Activated CD4-positive, alpha-beta T cell treated with anti-CD3 and anti-CD28 coated beads, Interleukin-2, amount 50 U/mL, for 48 hours (primary cell): ENCODE measurements around the gene SUPT3H.
"Not testable (repeated sequence)": the region's sequence is repeated elsewhere in the genome, so short reads cannot be mapped to it uniquely, and the experiment has no call there.

Experiments used
- DNase-seq, 2 experiments: peaks; one replicate each; pipeline ENCODE4 v3.0.0-alpha.2; 2020

The SUPT3H gene

DNA sequence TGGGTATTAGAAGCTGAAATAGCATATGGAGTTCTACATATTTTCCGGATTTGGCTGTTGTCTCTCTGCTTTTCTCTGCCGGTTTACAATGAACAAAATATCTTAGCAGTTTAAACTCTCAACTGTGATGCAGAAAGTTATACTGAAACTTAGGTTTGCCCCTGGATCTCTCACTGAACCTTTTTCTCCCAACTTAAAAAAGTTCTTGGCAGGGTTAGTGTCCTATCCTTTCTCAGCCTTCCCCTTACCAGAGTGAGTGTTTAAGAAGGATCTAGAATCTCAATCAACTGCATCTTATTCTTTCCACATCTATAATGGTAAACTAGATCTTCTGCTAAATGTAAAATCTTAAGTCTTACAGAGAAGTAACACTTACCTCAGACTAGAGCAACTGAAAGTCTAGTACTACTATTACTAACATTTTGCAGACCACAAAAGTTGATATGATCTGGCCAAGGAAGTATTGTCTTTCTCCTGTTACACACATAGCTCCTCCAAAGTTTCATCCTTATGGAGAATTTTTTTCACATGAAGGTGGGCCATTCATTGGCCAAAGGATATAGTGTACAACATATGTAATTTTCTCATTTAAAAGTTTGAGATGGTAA, 441.9 kb downstream of the SUPT3H start:
- no peak for DNase-seq

DNA sequence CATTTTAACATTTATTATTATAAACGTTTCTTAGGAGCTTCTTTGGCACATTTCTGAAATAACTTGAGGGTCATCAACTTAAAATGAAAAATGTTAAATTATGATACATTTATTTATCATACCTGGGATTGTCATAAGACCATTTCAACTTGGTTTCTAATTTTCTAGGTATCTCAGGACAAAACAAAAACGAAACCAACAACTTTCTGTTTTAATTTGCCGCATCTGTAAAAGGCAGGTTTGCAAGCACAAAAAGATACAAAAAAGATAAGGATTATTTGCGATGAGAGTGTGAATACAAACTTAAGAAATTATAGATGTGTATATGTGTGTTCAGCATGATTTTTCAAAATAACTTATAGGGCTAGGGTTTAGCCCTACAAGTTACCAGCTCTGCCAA, 444.6 kb downstream of the SUPT3H start:
- DNase-seq, result no peak

DNA sequence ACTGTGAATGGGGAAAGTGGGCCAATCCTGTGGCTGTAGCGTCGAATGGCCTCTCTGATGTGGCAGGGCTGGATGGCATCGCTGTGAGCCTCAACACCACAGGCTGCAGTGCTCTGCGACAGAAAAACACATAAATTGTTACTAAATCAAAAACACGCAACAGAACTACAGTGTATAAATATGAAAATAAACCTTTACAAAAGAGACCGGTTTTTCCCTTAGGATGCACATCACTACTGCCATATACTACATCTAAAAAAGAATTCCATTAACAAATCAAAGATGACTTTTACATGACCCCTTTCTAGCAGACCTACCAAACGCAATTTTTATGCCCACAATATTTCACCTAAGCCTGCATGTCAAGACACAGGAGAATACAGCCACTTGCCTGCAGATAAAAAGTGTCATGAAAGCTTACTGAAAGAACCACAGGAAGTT, 445.1 kb downstream of the SUPT3H start:
- DNase-seq, result peak; percentile 19 to 43

DNA sequence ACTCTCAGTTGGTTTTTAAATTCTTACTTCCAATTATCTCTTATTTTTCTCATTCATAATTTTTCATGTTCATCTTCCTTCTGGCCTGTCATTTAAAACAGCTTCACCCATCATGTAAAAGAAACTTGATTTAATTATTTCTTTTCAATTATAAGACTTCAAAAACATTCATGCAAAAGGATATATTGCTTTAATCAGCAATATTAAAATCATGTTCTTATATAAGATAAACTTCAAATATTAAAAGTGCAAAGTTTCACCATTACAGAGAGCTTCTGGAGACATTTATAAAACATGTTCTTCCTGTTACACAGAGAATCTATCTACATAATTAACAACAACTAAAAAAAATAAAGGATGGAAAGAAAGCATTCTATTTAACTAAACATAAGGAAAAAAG, 446.3 kb downstream of the SUPT3H start:
- no peak for DNase-seq

DNA sequence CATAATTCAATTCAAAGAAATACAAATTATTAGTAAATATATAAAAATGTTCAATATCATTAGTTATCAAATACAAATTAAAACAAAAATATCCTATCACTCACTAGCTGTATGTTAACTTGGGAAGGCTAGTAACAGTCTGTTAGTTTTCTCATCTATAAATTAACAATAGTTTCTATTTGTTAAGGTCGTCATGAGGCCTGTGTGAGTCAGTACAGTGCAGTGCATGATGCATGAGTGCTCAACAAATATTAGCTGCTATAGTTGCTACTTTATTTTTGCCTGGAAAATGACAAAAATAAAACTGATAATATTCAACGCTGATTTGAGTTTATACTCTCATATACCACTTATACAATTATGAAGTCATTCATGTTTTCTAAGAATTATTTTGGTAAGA, 451.2 kb downstream of the SUPT3H start:
- no peak for DNase-seq

DNA sequence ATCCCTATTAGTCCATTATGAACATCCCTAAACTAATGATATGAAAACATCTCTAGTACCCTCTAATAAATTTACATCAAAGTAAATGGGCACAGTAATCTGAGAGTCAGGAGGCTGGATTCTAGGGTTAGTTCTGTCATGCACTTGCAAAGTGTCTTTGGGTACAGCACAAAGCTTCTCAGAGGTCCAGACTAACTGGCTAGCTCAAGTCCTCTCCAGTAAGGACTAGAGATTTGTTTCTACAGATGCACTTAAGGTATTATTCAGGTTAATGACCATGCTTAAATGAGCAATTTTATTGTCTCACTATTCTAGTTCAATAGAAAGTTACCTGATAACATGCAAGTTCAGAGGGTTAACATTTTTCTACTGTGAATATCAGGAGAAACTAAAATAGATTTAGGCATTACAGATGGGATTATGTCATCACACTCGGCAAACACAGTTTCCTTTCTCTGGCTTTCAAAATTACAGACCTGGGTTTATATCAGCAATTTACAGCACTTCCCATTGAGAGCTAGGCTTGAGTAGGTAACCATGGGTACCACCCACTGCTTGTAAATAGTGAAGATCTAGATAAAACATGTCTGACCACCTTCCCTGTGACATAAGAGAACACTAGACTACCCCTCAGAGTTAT, 452.5 kb downstream of the SUPT3H start:
- DNase-seq, result no peak

DNA sequence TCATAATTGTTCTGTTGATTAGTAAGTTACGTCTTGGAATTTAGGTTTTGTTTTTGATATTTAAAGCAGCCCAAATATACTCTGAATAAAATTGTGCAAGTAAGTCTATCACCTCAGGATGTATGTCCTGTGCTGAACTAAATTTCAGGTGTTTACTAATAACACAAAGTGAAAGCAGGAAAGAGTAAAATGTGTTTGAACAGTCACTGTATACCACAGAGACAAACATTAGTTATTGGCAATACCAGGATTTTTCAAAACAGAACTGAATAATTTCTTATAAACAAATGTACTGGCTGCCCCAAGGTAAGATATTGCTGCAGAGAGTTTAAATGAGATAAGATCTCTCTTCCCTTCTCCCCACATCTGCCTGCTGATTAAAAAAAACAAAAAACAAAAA, 454.3 kb downstream of the SUPT3H start:
- DNase-seq, result no peak

DNA sequence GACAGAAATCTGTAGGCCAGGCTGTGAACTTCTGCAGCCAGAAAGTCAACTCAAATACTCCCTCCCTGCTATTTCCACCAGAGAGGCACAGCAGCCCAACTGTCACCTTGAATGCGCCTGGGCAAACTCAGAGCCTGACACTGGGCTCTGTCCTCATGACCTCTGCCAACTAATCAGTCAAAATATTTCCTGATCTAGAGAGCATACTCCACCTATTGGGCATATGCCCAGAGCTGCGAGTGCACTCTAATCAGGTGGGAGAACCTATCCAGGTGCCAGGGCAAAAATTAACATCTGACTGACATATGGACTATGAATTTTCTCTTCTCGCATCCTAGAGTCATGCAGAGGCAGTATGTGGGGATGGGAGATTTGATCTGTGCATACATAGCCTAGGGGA, 455.9 kb downstream of the SUPT3H start:
- DNase-seq, result no peak

DNA sequence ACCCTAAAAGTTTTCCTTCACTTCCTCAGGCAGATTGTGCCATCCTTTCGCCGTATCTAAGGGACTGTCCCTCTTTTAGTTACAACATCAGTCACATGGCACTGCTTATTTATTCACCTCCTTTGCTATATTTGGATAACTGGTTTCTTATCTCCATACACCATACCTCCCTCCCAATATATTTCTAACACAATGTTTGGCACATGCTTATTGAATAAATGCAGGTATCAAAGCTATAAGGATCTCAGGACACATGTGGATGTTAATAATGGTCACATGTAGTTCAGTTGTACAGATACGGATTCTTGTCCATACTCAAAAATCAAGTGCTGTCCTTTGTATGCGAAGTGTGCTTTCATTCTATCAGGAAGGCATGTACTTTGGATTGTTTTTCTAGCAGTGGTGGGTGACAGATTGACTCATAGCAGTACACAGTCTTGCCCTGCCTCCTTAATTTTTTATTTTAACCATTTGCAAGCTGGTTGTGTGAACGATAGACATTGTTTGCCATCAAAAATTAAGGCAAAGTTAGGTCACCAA, 456.7 kb downstream of the SUPT3H start:
- DNase-seq, result no peak

DNA sequence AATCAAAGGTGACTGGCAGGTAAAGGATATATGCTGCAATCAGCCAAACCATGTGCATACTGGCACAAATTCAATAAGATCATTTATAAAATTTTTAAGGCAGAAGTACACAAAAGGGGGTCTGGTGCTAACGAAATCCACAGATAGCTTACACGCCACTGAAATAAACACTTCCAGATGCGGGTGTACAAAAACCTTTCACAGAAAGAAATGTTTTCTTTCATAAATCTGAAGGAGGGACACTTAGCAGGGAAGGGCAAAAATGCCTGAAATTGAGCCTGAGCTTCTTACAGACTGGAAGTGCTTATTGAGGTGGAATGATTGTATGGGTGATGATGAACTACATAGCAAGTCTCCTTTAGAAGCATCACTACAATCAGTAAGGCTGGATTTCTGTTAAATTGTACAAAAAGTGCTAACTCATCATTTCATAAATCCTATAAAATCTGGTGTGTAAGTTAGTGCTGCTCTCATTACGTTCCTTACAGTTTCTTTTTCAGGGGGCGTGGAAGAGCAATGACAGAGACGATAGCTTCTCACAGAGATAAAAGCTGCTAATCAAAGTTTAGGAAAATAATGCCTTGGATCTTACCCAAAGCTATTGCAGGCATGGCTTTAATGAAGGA, 458.9 kb downstream of the SUPT3H start:
- DNase-seq, result no peak

DNA sequence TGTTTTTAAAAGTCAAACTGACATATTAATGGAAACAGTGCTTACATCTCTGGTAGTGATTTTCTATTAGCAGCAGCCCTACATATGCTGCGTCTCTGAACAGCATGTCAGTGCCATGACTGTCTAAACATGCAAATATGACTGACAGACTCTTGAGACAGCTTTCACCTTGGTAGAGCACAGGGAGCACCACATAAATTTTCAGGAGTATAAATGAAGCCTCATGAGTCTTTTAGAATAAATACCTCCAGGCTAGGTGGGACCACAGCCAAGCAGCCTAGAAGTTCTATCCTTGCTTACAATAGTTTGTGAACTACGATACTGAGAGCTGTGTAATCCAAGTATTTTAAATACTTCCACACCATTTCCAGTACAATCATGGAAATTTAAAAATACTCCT, 460.3 kb downstream of the SUPT3H start:
- DNase-seq, result no peak

DNA sequence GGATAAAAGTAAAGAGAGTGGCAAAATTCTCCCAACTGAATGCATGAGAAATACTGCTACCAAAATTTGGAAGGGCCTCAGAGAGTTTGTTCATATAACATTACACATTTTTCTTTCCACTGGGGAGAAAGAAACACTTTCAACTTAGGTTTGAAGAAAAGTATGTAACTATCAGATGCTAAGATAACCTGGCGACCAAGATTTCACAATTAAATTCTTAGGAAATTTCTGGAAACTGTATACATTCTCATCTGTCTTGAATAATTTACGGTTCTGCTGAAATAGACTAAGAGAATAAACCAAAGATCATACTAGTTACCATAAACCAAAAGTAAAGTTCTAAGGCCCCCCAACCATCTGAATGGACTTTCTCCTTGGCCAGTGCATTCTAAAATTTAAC, 462.6 kb downstream of the SUPT3H start:
- no peak for DNase-seq

DNA sequence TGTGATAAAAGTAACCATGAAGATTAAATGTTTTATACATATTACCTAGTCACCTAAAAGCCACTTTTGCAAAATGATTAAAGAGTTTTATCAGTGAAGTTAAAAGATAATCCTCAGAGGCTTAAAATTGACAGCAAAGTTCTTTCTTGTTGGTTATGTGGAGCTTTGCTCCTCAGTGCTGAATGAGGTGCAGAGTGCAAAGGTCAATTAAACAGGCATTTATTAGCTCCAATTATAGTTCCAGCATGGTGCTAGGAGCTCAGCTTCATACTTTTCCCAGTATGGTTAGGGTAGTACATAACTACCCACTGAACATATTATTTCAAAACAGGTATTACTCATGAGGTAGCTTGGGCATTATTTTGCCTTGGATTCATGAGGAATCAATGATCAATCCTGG, 463.6 kb downstream of the SUPT3H start:
- DNase-seq, result no peak

DNA sequence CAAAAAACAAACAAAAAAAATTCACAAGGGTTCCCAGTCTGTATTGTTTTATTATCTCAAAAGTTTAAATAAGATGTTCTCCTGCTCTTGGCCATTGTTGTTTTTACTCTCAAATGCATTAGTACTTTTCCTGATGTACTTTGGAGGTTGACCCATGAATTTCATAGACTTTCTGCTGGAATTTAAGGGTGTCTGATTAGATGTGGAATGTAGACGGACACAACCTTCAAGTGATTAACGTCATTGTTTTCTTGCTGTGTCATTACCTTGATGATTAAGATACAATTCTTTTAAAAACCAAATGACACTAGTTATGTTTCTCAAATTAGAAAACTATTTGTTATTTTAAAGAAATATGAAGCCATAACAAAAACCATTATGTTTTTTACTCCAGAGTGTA, 471.0 kb downstream of the SUPT3H start:
- DNase-seq, result no peak

DNA sequence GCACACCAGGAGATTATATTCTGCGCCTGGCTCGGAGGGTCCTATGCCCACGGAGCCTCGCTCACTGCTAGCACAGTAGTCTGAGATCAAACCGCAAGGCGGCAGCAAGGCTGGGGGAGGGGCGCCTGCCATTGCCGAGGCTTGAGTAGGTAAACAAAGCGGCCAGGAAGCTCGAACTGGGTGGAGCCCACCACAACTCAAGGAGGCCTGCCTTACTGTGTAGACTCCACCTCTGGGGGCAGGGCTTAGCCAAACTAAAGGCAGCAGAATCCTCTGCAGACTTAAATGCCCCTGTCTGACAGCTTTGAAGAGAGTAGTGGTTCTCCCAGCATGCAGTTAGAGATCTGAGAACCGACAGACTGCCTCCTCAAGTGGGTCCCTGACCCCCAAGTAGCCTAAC, 477.4 kb downstream of the SUPT3H start:
- not testable (repeated sequence) for DNase-seq

DNA sequence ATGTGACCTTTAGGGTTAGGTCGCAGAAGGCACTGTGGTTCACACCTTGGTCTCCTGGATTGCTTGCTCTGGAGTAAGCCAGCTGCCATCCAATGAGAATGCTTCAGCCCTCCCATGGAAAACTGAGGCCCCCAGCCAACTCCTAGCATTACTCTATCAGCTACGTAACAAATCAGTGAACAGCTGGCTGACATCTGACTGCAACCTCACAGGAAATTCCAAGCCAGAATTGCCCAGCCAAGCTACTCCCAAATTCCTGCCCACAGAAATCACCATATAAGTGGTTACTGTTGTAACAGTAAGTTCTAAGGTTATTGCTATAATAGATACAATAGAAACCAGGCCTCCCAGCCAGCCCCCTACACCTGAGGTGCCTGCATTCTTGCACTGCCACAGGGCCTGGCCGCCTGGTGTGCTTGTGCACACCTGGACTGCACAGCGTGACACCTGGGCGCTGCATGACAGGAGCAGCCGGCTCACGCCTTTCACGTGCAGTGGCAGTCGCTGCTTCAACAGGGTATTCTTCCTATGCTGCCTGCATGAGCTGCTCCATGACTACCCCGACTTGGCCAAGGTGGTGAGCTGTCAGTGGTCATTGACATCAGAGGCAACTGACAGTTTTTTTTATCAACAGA, 479.3 kb downstream of the SUPT3H start:
- no peak for DNase-seq

DNA sequence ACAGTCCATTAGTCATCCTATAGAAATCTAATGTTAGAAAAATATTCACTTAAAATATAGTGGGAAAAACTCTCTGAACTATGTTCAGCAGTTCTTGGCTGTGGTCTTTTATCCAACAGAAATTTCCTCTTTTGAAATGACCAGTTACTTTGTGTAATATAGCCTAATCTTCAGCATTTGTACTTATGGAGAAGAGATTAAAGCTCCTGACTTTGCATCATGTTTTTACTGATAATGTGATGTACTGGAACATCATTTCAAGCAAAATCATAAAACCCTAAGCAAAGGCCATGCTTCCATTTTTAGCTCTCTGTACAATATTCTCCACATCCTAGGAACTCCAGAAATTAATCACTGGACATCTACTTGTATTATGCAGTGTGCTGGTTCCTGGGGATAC, 480.4 kb downstream of the SUPT3H start:
- no peak for DNase-seq

DNA sequence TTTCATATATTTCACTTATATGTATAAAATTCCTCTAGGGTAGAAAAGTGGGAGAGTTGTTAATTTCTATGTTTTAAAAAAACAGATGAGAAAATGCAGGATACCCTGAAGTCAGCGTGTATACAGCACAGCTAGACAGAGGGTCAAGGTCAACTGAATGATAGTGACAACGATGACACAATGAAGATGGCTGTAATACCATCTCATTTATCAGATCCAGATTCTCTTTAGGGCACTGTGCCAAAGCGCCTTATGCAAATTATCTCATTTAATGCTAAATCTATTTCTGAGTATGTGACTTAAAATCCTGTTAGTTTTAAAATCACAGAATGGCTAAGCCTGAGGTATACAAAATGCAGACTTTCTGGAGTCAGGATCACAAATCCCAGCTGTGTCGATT, 481.0 kb downstream of the SUPT3H start:
- DNase-seq, result no peak

DNA sequence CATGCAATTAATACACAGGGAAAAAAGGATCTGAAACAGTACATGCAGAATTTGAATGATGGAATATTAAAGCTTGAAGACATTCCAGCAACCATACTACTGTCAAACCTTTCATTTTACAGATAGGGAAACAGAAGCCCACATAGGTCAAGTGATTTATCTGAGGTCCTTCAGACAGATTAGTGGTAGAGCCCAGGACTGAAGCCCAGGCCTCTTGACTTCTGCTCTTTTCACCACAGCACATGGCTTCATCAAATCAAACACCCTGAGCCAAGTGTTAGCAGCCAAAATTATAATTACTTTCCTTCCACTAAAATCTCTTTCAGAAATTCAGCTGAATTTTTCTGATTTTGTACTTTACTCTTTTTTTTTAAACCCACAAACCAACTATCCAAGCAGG, 485.2 kb downstream of the SUPT3H start:
- DNase-seq, result no peak

DNA sequence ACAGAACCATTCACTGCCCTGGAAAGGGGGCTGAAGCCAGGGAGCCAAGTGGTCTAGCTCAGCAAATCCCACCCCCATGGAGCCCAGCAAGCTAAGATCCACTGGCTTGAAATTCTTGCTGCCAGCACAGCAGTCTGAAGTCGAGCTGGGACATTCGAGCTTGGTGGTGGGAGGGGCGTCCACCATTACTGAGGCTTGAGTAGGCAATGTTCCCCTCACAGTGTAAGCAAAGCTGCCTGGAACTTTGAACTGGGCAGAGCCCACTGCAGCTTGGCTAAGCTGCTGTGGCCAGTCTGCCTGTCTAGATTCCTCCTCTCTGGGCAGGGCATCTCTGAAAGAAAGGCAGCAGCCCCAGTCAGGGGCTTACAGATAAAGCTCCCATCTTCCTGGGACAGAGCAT, 498.7 kb downstream of the SUPT3H start:
- DNase-seq, result not testable (repeated sequence)

DNA sequence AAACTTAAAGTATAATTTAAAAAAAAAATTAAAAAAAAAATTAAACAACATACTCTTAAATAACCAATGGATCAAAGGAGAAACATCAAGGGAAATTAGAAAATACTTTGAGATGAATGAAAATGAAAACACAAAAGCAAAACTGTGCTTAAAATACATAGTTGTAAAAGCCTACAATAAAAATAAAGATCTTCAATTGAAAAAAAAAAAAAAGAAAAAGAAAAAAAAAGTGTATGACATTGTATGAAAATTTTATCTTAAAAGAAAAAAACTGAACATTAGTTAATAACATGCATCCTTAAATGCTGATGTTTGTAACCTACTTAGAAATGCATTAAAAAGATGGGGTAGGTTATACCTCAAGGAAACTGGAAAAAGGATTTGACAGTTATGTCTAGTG, 501.1 kb downstream of the SUPT3H start:
- not testable (repeated sequence) for DNase-seq

DNA sequence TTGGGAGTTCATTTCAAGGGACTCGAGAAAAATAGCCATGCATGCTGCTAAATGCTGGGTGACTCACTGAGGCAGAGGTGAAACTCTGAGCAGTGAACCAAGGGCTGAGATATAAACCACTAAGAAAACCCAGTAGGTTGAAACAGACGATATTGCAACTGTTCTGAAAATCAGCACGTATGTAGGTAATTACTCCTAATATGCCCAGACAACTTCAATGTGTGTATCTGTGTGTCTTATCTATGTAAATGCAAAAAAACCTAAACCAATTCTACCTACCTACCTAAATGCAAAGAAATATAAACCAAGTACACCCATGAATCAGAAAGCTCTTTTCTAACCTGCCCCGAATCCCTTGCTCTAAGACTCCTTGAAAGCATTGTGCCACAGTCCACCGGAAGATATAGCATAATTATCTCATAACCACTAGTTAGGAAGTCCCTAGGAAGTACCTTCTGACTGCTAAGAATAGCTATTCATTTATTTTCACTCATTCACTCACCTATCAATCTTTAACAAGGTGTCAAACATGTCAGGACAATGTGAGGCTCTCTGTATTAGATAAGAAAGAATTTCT, 508.3 kb downstream of the SUPT3H start:
- DNase-seq, result peak in 1 of 2 experiments; percentile 3

DNA sequence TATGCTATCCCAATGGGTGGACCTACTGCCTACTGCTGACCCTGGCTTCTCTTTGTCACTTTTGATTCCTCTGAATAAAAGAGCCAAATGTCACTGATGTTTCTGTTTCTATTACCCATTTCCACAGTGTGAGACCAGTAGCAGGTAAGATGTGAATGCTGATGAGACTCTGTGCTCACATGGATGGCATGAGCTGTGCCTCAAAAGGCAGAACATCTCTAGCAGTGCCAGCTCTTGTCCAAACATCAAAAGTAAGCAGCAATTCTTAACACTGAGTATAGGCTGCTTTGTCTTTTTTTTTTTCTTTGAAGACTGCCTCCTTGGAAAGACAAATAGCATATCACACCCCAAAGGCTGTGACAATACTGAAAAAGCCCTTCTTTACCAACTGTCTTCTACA, 508.8 kb downstream of the SUPT3H start:
- DNase-seq, result no peak

DNA sequence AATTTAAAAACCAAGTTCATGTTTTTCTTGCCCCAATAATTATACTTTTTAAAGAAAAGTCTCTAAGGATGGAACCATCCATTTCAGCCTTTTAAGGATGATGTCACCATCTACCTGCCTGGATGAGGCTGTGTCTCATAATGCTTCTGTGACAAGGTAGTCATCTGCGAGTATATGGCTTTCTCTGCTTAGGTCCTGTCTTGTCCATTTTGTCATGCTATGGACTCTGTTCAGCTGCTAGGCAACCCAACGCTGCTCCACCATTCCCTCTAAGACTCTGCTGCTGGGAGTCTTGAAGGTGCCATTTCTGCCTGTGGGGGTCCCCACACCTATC, 509.4 kb downstream of the SUPT3H start:
- DNase-seq, result no peak
